Measurements from ENCODE around the gene EFNA1. TPM values are rescaled to one million over a fixed set of nuclear protein-coding genes. Genes with fewer than 3 reads are reported as not detected.

EFNA1 gene
- total RNA-seq, 1 donor from 2014 or later: 178 TPM

DNA sequence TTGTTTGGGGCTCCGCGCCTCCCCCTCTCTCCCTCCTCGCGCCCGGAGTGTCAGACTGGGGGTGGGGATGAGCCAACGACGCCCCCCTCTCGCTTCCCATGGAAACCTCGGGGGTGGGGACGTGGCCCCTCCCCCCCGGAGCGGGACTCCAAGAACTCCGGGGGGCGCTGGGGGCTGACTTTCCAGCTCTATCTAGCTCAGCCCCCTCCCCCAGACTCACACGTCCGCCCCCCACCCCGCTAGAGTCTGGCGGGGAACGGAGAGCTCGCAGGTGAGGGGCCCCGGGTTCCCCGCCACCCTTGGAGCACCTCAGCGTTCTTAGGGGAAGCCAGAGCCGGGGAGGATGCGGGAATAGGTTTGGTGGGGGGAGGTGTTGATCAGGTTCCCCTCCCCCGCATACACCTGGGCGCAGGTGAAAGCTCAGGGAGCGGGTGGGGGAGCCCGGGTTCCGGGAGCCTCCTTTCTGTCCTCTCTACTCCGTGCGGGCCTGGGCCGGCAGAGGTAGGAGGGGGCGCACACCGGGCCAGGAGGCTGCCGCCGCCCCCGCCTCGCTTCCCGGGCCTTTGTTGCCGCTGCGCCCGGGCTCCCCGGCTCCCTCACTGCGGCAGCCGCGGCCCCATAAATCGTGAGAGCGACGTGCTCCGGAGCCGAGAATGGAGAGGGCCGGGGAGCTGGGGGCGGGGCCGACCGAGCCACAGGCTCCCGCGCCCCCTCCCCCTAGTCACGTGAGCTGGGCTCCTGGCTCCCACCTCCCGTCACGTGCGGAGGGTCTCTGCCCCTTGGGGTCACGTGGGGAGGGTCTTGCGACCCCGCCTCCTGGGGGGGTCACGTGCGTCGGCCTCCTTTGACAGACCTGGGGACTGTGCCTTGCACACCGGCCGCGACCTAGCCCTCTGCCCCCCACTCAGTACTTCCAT is 47.1 kb upstream of the EFNA1 start:
- no peaks in the 10 kb centered on the region for H3K9me3 ChIP-seq
- peaks cover 49% of the 10 kb centered on the region for H3K4me1 ChIP-seq
- no peaks in the 10 kb centered on the region for H3K36me3 ChIP-seq
- intact Hi-C loops (cut with DNase I): no loop called here
- TF ChIP-seq, protein P1, sequence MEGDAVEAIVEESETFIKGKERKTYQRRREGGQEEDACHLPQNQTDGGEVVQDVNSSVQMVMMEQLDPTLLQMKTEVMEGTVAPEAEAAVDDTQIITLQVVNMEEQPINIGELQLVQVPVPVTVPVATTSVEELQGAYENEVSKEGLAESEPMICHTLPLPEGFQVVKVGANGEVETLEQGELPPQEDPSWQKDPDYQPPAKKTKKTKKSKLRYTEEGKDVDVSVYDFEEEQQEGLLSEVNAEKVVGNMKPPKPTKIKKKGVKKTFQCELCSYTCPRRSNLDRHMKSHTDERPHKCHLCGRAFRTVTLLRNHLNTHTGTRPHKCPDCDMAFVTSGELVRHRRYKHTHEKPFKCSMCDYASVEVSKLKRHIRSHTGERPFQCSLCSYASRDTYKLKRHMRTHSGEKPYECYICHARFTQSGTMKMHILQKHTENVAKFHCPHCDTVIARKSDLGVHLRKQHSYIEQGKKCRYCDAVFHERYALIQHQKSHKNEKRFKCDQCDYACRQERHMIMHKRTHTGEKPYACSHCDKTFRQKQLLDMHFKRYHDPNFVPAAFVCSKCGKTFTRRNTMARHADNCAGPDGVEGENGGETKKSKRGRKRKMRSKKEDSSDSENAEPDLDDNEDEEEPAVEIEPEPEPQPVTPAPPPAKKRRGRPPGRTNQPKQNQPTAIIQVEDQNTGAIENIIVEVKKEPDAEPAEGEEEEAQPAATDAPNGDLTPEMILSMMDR (IDR thresholded peaks at IDR 0.05): no peak
- ATAC-seq (no peak), DNase-seq (no peak)
- H3K27ac ChIP-seq: no peak overlapping the region
- H3K27me3 ChIP-seq: peaks cover 55% of the 10 kb centered on the region
- peak overlapping the region; percentile 14 for H3K4me3 ChIP-seq

DNA sequence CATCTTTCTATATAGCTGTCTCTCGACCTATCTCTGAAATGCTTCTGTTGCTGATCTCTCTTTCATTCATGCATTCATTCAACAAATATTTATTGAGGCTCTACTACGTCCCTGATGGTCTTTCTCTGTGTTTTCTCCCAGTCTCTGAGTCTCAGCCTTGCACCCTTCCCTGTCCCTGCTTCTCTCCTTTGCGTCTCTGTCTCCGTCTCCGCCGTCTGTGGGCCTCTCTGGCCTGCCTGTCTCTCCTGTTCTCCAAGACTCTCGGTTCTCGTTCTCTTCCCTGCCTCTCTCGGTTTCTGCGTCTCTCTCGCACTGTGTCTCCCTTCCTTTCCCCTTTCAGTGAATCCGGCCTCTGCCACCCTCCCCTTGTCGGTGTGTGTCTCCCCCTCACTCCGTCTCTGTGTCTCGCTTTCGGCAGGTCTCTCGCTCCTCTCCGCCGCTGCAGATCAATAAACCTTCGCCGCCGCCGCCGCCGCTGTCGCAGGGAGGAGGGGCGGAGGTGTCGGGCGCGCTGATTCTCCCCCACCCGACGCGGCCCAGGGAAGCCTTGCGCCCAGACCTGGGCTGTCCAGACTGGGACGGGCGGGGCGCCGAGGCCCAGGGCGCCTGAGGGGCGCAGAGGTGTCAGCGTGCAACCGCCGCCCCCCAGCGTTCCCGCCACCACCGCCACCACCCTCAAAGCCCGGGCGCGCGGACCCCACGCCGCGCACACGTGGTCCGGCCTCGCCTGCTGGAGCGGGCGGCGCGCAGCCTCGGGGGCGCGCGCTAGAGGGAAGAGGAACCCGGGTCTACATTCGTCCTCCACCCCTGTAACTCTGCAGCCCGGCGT is 46.0 kb upstream of the EFNA1 start:
- TF ChIP-seq, protein P1 (IDR thresholded peaks at IDR 0.05): no peak
- Histone ChIP-seq H3K9me3 (no peaks in the 10 kb centered on the region), H3K27me3 (peaks cover 55% of the 10 kb centered on the region), H3K27ac (no peak overlapping the region), H3K4me3 (peak overlapping the region; percentile 34), H3K36me3 (no peaks in the 10 kb centered on the region), H3K4me1 (peaks cover 53% of the 10 kb centered on the region)
- ATAC-seq (no peak), DNase-seq (no peak)
- intact Hi-C loops (cut with DNase I): no loop called here

DNA sequence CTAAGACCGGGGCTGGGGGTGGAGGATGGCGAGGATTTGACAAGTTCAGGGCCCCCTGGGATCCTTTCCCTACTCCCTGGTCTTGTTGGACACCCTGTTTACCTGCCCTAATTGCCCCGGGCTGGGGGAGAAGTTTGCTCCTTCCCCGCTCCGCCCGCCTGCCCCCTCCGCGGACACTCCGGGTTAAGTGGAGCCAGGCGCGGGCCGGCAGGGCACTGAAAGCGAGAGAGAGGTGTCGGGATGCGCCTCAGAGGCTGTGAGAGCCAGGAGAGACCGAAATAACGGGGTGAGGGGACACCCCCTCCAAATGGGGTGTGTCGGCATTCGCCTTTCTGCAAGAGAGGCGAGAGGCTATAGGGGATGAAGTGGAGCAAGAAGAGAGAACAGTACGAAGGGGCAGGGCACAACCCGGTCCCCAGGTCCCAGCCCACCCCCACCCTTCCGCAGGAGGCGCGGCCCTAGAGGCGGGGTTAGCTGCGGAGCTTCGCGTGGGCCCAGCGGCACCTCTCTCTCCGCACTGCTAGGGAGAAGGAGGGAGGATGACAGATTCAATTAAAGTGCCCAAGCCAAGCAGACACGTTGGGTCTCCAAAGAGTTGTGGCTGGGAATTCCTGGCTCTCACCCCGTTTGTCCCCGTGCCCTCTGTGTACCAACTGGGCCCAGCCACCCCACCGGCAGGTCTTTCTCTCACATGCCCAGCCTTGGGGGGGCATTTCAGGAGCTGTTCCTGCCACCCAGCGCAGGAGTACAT is 45.2 kb upstream of the EFNA1 start:
- Histone ChIP-seq H3K9me3 (no peaks in the 10 kb centered on the region), H3K36me3 (no peaks in the 10 kb centered on the region), H3K27me3 (peaks cover 55% of the 10 kb centered on the region), H3K4me1 (peaks cover 53% of the 10 kb centered on the region), H3K4me3 (no peak overlapping the region), H3K27ac (no peak overlapping the region)
- intact Hi-C loops (cut with DNase I): no loop called here
- no peak for DNase-seq
- no peak for ATAC-seq
- TF ChIP-seq, protein P1 (IDR thresholded peaks at IDR 0.05): no peak

DNA sequence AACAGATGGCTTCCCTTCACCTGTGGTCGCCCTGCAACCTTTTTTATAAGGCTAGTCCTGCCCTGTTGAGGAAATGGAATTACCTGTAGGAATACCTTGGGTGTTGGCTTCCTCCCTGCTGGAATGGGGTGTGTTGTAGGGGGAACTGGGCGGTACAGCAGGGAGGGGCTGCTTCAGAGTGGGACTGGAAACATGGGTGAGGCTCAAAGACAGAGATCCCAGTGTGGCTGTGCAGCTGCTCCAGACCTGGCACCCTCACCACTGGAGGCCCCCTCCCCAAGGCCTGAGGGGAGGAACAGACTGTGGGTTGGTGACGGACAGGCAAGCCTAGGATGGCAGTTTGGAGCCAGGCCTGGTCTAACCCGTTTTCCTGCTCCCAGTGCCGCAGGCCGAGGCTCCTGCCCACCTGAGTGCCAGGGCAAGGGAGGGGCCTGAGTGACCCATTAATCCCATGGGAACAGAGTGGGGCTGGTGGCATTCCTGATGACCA is 44.6 kb upstream of the EFNA1 start:
- TF ChIP-seq, protein P1 (IDR thresholded peaks at IDR 0.05): no peak
- Histone ChIP-seq H3K36me3 (no peaks in the 10 kb centered on the region), H3K27me3 (peaks cover 55% of the 10 kb centered on the region), H3K9me3 (no peaks in the 10 kb centered on the region), H3K4me1 (peaks cover 53% of the 10 kb centered on the region), H3K4me3 (no peak overlapping the region), H3K27ac (no peak overlapping the region)
- intact Hi-C loops (cut with DNase I): no loop called here
- ATAC-seq: no peak
- DNase-seq: no peak

All from upper lobe of right lung (tissue), 1 donor.